Right hindlimb (tissue), 1 donor: Measurements from ENCODE around the gene DNPEP.
"Not testable (repeated sequence)": the region's sequence is repeated elsewhere in the genome, so short reads cannot be mapped to it uniquely, and the experiment has no call there.

Experiments used
- DNase-seq: peaks from one replicate; pipeline ENCODE4 v3.0.0-alpha.2; 2018

The DNPEP gene

DNA sequence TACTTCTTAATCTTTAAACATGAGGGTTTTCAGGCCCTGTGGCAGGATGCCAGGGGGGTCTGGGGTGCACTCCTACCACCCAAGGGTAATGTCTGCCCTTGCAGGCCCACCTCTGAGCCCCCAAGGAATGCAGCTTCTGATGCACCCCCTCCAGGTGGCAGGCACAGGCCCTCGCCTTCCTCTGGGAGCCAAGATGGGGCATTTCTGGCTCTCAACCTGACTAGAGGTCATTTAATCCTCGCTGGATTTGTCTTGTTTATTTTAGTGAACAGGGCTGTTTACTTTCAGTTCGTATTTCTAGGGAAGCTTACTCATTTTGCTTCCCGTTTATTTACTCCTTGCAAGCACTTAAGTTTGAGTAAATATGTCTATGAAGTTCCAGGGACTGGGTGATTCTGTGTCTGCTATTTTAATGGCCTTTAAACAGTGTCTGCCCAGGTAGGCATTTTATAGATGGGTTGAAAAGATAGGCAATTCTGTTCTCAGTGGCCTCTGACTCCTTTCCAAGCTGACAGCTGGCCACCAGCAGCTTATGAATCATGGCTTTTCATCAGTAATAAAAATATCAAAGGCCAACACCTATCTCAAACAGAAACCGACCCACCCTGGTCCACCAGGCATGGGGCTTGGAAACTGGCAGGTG is 11.1 kb upstream of the DNPEP start:
- DNase-seq = no peak

DNA sequence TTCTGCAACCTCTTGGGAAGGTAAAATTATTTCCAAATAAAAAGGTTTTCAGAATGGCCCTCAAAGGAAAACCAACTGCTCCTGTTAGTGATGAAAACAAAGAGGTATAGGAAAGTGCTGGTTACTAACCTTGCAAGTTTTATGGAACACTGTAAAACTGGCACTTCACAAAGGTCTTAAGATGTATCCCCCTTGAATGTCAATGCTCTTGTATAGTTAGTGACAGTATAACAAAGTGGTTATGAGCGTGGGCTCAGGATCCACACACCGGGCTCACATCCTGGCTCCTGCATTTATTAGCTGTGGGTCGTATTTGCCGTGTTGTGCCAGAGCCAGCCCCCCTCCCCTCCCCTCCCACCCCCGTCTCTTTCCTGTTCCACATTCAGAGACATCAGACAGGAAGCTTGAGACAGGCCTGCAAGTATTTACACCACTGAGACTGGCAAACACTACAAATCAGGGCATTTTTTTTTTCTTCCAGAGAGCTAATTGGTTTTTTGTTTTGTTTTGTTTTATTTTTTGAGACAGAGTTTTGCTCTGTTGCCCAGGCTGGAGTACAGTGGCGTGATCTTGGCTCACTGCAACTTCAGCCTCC is 9.2 kb upstream of the DNPEP start:
- DNase-seq = no peak

DNA sequence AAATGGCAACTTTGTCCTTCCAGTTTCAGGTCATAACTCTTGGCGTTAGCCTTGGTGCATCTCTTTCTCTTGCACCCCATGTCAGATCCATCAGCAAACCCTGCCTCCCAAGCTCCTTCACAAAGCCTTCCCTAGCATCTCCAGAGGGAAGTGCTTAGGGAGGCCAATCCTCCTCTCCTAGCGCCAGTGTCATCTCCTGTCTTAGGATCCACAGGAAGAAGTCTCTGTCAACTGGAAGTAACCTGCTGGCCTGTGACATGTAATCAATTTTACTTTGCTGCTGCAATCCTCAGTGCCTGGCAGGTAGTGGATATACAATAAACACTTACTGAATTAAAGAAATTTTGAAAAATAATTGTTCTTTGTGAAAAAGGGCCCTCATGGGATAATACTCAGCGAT is 7.9 kb upstream of the DNPEP start:
- no peak for DNase-seq

DNA sequence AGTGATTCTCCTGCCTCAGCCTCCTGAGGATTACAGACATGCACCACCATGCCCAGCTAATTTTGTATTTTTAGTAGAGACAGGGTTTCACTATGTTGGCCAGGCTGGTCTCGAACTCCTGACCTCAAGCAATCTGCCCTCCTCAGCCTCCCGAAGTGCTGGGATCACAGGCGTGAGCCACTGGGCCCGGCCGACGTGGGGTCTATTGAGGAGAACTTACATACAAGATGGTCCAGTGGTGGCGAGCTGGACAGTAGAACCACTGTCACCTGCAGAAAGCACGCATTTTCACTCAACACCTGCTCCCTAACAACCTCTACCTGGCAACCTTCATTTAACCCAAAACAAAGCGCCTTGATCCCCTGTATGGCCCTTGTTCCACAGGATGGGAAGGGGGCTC is 7.3 kb upstream of the DNPEP start:
- not testable (repeated sequence) for DNase-seq

DNA sequence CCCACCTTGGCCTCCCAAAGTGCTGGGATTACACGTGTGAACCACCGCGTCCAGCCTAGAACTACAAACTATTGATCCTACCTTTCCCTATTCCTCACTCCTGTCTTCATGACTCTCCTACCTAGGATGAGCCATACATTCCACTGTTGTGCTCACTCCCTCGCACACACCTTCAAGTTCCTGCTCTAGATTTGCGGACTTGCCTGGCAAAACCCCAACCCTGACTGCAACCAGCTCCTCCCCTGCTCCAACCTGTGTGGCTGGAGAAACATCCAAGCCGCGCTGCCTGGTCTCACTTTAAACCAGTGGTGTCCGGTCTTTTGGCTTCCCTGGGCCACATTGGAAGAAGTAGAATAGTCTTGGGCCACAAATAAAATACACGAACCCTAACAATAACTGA is 5.0 kb upstream of the DNPEP start:
- DNase-seq = no peak

DNA sequence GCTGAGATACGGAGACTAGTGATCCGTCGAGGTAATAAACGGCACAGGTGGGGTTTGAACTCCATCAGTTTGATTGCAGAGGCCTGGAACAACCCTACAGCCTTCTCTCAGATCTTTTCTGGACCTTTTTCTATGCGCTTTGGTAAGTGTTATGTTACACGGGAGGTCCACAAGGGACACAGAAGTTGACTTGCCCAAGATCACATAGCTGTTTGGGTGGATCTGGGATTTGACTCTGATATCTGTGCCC is 1.1 kb upstream of the DNPEP start:
- no peak for DNase-seq

DNA sequence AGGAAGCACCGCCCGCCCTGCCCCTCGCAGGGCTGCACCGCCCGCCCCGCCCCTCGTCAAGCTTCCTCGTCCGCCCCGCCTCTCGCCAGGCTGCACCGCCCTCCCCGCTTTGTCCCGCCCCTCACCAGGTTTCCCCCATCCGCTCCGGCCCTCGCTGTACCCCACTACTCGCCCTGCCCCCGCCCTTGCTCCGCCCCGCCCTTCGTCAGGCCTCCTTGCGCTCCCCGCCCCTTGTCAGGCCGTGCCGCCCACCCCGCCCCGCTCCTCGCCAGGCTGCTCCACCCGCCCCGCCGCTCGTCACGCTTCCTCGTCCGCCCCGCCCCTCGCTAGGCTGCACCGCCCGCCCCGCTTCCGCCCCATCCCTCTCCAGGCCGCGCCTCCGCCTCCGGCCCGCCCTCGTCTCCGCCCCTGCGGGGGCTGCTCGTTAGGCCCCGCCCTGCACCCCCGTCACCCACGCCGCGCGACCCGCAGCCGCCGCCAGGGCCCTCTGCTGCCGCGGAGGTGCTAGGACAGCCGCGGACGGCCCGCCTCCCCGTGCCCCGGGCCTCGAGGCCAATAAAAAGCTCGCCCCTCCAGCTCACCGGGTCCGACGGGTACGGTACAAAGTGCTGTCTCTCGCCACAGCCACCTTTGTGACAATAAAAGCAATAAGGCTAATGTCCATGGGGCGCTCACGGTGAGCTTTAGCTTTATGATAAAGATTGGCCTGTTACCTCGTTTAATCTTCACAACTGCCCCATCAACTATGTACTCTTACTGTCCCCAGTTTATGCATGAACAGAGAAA is 602 bp upstream of the DNPEP start:
- peak; percentile 99 for DNase-seq

DNA sequence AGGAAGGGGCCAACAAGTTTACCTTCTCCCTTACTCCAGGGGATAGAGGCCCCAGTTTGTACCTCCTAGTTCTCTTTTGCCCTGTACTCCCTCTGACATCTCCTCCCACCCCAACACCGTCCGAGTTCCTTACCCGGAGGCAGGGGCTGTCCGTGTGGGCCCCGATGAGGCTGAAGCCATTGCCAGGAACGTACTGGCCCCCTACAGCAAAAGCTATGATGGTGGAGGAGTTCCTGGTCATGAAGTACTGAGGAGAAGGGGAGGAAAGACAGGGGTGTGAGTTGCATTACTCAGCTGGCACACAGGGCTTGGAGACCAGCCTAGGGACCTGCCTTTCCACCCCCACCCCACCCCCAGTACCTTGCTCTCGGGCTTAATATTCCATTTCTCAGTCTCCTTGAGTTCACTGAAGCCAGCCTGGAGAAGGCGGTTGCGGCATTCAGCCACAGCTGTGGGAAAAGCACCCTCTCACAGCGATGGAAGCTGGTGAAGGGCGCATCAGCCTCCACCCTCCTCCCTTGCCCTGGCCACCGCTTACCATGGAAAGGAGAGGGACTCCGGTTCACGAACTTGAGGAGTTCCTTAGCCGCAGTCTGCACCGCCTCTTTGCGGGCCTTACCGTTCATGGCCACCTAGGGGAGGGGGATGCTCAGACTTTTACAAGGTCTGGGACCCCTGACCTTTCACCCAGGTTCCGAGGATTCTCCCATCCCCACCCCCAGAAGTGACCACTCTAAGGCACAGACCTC is 1.0 kb downstream of the DNPEP start:
- DNase-seq = peak; percentile 45

DNA sequence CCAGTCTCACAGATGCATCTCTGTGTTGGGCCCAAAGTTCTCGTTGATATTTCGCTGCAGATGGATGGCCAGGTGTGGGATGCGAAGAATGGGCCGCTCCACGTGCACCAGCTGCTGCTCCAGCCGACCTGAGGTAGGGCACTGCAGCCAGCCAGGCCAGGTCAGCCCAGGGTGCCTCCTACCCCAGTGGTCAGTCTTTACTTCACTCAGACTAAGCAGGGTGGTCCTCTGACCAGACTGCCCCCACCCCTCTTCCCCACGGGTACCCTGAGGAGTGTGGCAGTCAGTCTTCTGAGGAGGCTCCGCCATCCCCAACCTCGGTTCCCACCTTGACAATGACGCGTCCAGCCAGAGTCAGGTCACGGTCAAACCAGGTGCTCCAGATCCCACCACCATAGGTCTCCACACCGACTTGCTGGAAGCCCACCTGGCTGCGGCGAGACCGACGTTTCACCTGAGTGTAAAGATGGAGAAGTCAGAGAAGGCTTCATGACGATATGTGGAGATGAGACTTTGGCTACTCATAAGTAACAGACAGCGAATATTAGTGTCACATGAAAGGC is 1.7 kb downstream of the DNPEP start:
- no peak for DNase-seq

DNA sequence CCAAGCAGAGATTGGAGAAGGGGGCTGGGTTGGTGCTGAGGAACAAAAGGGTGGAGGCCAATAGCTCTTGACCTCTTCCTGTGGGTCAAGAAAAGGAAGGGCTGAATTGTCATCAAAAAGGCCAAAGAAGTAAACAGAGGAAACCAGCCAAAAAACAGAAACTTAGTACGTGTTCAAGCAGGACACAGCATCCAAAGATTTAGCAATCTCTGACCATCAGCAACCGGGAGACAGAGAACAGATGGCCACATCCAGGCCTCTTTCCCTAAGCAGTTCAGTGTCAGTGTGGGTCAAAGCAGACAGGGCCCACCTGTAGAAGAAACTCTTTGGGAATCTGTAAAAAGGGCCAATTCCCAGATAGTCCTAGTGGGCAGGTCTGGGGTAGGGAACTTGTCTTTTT is 2.9 kb downstream of the DNPEP start:
- DNase-seq = peak; percentile 4

DNA sequence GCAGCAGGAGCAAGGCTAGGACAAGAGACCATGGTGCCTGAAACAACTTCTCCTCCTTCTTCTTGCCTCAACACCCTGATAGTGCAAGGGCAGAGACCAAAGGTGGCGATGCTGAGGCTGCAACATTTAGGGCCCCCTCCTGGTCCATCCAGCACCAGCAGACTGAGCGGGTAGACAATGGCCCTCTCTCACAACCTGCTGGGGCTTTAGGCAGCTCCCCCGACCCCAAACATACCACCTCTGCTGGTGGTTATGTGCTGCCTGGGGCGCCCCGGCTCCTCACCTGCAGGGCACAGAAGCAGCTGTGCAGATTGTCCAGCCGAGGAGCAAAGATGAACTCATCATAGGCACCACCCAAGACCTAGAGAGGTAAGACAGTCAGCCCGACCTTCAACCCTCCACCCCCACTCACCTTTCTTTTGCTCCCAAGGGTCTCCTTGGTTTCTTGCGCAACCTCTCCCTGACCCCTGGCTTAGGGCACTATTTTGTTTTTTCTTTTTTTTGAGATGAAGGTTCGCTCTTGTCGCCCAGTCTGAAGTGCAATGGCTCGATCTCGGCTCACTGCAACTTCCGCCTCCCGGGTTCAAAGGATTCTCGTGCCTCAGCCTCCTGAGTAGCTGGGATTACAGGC is 3.5 kb downstream of the DNPEP start:
- peak; percentile 12 for DNase-seq

DNA sequence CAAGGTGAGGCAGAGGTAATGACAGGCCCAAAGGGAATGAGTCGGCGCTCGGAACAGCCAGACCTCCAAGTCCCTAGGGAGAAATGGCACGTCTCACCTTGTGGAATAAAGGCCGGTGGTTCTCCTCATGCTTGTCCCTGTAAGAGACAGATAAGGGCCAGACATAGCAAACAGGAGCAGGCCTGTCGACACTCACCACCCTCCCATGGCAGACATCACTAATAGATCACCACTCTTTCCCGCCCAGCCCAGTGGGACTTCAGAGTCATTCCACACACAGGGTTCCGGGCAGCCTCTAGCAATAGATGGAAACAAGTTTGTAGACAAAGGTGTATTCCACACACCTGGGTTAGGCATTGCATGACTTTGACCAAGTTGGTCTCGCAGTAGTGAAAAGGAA is 6.3 kb downstream of the DNPEP start:
- no peak for DNase-seq

DNA sequence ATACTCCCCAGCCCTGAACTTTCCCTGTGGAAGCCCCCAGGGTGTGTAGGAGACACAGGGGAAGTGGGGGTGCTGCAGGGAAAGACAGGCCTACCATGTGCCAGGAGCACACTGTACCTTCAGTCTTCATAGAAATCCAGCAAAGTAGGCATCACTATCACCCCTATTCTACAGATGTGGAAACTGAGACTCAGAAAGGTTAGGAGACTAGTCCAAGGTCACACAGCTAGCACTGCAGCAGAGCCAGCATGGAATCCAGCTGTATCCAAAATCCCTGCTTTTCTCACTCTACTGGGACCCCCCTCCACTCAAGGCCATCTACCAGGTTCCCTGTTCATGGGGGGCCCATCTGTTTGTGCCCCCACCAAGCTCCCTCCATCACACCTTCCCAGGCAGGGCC is 6.8 kb downstream of the DNPEP start:
- no peak for DNase-seq

DNA sequence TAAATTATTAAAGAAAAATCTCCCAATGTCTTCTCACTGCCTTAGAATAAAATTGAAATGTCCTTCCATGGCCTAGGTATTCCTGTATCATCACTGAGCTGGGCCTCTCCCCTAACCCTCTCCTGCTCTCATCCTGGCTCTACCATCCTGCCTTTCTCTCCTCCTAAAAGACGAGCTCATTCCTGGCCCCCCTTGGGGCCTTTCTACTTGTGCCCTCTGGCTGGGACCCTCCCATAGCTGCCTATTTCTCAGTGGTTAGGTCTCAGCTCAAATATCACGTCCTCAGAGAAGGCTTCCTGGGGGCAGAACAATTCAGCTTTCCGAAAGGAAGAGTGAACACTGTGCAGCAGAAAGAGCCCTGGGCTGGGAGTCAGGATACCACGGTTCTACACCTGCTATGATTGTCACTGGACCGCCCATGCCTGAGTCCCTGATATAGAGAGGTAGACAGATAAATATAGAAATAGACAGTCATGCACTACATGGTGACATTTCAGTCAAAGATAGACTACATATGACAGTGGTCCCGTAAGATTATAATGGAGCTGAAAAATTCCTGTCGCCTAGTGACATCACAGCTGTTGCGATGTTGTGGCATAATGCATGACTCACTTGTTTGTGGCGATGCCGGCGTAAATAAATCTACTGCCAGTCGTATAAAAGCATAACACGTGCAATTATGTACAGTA is 9.4 kb downstream of the DNPEP start:
- peak; percentile 1 for DNase-seq

DNA sequence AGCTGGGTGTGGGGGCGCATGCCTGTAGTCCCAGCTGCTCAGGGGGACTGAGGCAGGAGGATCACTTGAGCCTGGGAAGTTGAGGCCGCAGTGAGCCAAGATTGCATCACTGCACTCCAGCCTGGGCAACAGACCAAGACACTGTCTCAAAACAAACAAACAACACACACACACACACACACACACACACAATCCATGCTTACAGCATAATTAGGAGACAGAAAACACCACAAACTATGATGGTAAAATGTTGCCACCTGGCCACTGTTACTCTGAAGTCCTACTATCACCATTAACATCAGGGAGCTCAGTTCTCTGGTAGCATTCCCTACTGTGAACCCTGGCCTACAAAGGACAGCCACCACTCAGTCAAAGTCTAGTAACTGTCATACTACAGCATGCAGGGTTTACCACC is 18.3 kb downstream of the DNPEP start:
- DNase-seq = peak; percentile 53

DNA sequence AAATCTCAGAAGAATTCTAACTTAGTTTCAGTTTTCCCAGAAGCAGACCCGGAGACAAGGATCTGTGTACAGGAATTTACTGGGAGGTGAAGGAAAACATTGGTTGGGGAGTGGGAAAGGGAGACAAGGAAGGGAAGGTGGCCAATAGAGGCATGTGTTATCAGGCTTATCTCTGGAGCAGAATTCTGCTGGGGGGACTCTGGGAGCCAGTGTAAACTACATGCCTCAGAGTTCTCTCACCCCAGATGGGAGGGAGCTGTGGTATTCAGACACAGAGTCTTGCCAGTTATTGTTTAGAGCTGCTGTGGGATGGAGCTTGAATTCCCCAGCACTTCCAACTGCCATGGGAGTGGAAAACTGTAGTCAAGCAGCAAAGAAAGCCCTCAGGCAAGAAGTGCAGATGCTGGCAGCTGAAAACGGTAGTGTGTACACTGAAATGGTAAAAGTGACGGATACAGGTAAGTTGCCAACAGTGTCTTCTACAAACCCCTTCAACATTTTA is 19.0 kb downstream of the DNPEP start:
- DNase-seq = peak; percentile 46

DNA sequence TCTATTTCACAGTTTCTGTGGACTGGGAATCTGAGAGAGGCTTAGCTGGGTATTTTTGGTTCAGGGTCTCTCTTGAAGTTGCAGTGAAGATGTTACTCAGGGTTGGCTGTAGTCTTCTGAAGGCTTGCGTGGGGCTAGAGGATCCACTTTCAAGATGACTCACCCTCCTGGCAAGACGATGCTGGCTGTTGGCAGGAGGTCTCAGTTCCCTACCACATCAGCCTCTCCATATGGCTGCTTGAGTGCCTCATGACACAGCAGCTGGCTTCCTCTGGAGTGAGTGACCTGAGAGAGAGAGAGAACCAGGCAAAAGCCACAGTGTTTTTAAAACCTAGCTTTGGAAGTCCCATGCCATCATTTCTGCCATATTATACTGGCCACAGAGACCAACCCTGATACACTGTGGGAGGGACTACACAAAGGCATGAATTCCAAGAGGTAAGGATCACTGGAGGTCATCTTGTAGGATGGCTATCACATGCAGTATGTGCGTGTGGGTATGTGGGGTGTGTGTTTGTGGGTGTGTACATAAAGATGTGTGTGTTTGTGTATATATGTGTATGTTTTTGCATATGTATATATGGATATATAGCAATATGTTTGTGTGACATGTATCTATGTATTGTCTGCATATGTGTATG is 25.1 kb downstream of the DNPEP start:
- DNase-seq = peak; percentile 79

DNA sequence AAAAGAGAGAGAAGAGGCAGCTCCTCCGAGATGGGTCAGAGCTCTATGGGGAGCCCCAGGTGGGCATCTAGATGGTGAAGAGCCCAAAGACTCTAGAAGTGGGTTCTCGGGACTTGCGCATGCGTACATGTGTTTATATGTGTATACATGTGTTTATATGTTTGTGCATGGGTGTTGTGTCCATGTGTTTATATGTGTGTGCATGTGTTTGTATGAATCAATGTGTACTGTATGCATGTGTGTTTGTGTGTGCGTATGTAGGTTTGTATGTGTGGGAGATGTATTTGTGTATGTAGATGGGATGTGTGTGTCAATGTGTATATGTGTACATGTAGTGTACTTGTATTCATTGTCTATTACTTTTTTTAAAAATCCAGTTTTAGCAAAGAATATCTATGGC is 25.6 kb downstream of the DNPEP start:
- DNase-seq = no peak

DNA sequence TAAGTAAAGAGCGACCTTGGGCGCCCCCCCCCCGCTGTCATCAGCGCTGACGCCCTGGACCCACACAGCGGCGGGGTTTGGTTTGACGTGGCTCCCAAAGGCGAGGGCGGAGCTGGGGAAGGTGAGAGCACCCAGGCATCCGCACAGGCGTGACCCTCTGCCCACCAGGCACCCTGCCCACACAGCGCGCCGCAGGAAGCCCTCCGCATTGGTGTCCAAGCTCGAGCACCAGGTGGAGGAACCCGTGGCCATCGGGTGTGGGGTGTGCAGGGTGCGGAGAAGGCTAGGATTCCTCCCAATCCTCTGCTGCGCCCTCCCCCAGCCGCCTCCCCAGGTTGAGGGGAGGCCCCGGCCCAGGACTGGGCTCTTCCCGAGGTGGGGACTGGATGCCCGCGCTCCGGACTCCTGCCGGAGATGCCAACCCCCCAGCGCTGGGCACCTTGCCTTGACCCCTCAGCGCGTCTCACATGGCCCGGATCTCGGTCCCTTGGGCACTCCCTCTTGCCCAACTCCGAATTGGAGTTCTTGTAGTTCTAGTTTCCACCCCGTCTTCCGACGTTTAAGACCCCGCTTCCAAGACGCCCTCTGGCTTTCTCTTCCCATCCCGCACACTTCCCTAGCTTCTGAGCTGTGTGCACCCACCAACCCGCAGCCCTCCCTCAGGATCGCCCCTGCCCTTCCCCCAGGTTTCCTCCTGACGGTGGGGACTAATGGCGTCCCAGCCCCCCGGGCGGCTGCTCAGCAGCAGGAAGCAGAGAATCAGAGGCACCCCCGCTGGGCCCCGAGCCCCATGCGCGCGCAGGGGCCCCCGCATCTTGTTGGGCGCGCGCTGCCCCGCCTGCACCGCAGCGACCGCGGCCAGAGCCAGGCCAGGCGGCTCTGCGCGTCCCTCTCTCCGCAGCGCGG is 29.3 kb downstream of the DNPEP start:
- DNase-seq = no peak

DNA sequence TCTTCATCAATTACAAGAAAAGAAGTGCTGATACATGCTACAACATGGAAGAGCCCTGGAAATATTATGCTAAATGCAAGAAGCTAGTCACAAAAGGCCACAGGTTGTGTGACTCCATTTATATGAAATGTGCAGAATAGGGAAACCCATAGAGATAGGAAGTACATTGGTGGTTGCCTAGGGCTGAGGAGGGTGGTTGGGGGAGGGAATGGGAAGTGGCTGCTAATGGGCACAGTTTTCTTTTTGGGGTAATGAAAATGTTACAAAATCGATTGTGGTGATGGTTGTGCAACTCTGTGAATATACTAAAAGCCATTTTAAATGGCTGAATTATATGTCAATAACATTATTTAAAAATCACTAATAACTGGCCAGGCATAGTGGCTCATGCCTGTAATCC is 30.9 kb downstream of the DNPEP start:
- no peak for DNase-seq

DNA sequence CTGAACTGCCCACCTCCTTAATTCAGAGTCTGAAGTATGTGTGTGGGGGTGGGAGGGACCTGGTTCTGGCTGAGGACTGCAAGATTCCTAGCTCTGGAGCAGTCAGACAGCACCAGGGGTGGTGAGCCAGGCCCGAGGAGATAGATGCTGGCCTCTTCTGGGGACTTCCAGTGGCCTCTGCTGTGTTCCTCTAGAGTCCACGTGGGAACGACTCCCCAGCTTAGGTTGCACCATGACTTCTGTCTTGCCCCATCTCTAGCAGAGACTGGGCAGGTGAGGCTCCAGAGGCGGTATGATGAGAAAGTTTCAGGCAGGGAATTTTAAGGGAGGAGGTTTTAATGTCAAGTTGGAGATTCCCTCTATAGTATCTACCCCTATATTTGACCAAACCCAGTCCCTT is 33.1 kb downstream of the DNPEP start:
- no peak for DNase-seq
